NCI-H1436 (cell line): ENCODE results near the gene SRP68.
A peak's percentile ranks its signal among the peaks of the same experiment; 100 is the strongest.
"Not testable (repeated sequence)": the region's sequence is repeated elsewhere in the genome, so short reads cannot be mapped to it uniquely, and the experiment has no call there.

Experiments
- DNase-seq: peaks from one replicate; lab custom pipeline; 2025; lab: John Stamatoyannopoulos, UW

SRP68 gene

GRCh38 chr17:76089680-76090516, 17.6 kb upstream of the SRP68 start:
- no peak for DNase-seq

GRCh38 chr17:76088868-76089576, 16.7 kb upstream of the SRP68 start:
- no peak for DNase-seq

- no peak for DNase-seq
Measured at GRCh38 chr17:76088041-76088867, 15.9 kb upstream of the SRP68 start.

- DNase-seq = no peak
Measured at GRCh38 chr17:76087531-76087930, 15.2 kb upstream of the SRP68 start.

- no peak for DNase-seq
Measured at GRCh38 chr17:76086384-76086783, 14.1 kb upstream of the SRP68 start.

GRCh38 chr17:76085731-76086366, 13.5 kb upstream of the SRP68 start:
- no peak for DNase-seq

GRCh38 chr17:76085066-76085730, 12.9 kb upstream of the SRP68 start:
- DNase-seq = no peak

- no peak for DNase-seq
Measured at GRCh38 chr17:76083536-76084182, 11.3 kb upstream of the SRP68 start.

- DNase-seq = no peak
Measured at GRCh38 chr17:76082326-76083251, 10.3 kb upstream of the SRP68 start.

GRCh38 chr17:76081295-76082210, 9.2 kb upstream of the SRP68 start:
- no peak for DNase-seq

- DNase-seq = no peak
Measured at GRCh38 chr17:76080768-76081287, 8.5 kb upstream of the SRP68 start.

- no peak for DNase-seq
Measured at GRCh38 chr17:76079956-76080767, 7.8 kb upstream of the SRP68 start.

GRCh38 chr17:76079535-76079955, 7.2 kb upstream of the SRP68 start:
- DNase-seq = no peak

- DNase-seq = peak; percentile 33
Measured at GRCh38 chr17:76078860-76079534, 6.7 kb upstream of the SRP68 start, which contains the start of gene ZACN. TSS of gene ZACN (plus strand) at chr17:76079182. CDS start at chr17:76079265, 83 bp downstream.

- not testable (repeated sequence) for DNase-seq
Measured at GRCh38 chr17:76078370-76078769, 6.1 kb upstream of the SRP68 start.

GRCh38 chr17:76077584-76078110, 5.3 kb upstream of the SRP68 start:
- no peak for DNase-seq
